ENCODE data around the gene LTBP1.
"Not testable (repeated sequence)": the region's sequence is repeated elsewhere in the genome, so short reads cannot be mapped to it uniquely, and the experiment has no call there.

LTBP1 gene

DNA sequence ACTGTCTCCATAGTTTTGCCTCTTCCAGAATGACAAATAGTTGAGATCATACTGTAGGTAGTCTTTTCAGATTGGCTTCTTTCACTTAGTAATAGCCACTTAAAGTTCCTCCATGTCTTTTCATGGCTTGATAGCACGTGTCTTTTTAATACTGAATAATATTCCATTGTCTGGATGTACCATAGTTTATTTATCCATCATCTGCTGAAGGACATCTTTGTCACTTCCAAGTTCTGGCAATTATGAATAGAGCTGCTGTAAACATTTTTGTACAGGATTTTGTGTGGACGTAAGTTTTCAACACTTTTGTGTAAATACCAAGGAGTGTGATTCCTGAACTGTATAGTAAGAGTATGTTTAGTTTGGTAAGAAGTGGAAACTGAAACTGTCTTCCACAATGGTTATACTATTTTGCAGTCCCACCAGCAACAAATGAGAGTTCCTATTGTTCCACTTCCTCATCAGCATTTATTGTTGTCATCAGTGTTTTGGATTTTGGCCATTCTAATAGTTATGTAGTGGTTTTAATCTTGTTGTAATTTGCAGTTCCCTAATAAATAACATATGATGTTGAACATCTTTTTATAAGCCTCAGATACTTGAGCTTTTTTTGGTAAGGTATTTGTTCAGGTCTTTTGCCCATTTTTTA is 18.9 kb downstream of the LTBP1 start:
- DNase-seq = no peak

DNA sequence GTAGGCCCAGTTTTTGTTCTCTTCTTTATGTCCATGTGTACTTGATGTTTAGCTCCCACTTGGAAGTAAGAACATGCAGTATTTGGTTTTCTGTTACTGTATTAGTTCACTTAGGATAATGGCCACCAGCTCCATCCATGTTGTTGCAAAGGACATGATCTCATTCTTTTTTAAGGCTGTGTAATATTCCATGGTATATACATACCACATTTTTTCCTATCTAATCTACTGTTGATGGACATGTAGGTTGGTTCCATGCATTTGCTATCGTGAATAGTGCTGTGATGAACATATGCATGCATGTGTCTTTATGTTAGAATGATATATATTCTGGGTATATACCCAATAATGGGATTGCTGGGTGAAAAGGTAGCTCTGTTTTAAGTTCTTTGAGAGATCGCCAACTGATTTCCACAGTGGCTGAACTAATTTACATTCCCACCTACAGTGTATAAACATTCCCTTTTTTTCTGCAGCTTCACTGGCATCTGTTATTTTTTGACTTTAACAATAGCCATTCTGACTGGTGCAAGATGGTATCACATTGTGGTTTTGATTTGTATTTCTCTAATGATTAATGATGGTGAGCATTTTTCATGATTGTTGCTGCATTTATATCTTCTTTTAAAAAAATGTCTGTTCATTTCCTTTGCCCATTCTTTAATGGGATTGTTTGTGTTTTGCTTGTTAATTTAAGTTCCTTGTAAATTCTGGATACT is 22.9 kb downstream of the LTBP1 start:
- no peak for DNase-seq

DNA sequence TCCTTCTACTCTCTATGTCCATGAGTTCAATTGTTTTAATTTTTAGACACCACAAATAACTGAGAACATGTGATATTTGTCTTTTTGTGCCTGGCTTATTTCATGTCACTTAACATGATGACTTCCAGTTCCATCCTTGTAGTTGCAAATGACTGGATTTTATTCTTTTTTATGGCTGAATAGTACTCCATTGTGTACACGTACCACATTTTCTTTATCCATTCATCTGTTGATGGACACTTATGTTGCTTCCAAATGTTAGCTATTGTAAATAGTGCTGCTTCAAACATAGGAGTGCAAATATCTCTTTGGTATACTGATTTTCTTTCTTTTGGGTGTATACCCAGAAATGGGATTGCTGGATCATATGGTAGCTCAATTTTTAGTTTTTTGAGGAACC is 27.0 kb downstream of the LTBP1 start:
- not testable (repeated sequence) for DNase-seq

- DNase-seq = no peak
Measured at GRCh38 chr2:32976409-32977063, 29.8 kb downstream of the LTBP1 start.

DNA sequence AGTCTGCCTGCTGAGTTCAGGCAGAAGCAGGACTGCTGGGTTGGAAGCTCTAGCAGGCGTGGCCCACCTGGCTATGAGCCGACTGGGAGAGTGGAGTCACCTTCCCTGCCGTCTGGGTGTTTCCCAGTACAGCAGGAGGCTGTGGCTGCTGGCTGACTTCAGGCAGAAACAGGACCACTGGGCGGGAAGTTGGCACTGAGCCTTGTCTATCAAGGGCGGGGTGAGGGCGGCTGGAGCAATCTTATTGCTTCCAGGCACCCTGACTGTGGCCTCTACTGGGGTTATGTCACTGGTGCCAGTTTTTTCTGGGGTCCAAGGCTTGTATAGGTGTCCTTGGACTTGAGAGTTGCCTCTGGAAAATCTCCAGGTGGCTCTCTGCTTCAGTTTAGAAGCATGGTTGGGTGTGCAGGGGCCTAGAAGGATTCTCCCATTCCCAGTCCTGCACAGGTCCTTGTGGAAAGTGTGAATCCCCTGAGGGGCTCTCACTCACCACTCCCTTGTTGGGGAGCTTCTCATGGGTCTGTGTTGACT is 30.5 kb downstream of the LTBP1 start:
- DNase-seq = no peak

DNA sequence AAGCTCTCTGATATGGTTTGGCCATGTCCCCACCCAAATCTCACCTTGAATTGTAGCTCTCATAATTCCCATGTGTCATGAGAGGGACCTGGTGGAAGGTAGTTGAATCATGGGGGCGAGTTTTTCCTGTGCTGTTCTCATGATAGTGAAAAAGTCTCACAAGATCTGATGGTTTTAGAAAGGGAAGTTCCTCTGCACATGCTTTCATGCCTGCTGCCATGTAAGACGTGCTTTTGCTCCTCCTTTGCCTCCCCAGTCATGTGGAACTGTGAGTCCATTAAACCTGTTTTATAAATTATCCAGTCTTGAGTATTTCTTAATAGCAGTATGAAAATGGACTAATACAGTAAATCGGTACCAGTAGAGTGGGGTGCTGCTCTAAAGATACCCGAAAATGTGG is 34.9 kb downstream of the LTBP1 start:
- no peak for DNase-seq

- DNase-seq = not testable (repeated sequence)
Measured at GRCh38 chr2:32983193-32983924, 36.6 kb downstream of the LTBP1 start.

GRCh38 chr2:32986480-32986879 is 39.7 kb downstream of the LTBP1 start:
- DNase-seq = no peak

DNA sequence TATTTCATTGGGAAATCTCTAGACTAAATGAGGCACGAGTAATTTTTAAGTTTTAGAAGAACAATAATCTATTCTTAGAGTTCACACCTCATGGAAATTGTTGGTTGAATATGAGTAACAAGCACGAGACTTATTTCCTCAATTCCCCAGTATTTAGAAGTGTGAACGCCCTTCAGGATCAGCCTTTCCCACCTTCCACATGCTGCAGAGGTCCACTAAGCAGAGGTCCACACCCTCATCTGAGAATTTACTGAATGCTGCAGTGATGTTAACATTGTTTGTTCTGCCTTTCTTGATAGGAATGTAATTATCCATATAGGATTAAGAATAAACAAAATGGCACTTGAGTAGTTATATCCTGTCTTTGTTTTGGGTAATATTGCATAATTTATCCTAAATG is 41.8 kb downstream of the LTBP1 start:
- DNase-seq = no peak

DNA sequence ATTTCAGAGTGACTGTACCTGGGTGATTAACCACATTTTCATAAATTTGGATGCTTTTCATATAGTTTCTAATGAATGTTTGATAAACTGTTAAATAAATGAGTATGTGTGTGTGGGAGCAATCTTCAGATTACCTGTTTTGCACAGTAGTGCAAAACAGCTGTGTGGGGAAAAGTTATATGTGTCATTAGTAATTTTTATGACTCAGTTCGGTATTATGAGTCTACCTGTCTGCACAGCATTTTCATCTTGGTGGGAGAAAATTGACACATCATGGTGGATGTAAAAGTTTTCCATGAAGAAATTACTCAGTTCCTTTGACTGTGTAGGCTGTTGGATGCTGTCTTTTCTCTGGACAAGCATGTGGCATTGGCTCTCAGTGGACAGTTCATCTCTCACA is 43.8 kb downstream of the LTBP1 start:
- no peak for DNase-seq

DNA sequence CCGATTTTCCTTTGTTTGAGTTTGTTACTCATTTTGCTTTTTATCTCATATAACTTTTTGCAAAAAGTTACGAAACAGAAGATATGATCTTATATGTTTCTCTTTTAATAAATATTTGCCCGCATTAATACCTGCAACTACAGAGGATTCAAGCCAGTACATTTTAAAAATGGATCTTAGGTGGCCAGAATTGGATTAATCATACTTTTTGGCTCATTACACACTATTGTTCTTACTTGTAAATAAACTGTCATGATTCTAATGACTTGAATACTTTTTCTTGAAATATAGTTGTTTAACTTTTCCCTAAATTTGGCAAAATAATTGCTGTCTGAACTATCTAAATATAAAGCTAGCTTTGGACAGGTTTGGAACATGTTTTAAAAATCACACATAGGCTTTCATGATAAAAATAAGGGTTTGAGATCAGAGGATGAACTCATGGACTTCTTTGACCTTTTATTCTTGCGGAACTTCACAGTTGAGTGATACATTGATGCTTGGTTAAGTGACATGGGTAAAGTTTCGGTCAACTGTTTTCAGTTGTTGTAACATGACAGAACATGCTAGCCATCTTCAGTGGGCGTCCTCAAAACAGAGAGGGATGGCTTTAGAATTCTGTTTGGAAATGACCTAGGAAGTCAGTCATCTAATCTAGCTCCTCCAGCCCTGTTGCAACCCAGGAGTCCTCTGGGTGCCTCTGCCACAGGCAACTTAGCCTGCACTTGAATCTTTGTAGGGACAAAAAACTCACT is 44.5 kb downstream of the LTBP1 start:
- no peak for DNase-seq

GRCh38 chr2:32993005-32993539 is 46.3 kb downstream of the LTBP1 start:
- no peak for DNase-seq

- DNase-seq = no peak
Measured at GRCh38 chr2:32997705-32998104, 51.0 kb downstream of the LTBP1 start.

- DNase-seq = no peak
Measured at GRCh38 chr2:33000986-33001385, 54.2 kb downstream of the LTBP1 start.

- no peak for DNase-seq
Measured at GRCh38 chr2:33001823-33002222, 55.1 kb downstream of the LTBP1 start.

DNA sequence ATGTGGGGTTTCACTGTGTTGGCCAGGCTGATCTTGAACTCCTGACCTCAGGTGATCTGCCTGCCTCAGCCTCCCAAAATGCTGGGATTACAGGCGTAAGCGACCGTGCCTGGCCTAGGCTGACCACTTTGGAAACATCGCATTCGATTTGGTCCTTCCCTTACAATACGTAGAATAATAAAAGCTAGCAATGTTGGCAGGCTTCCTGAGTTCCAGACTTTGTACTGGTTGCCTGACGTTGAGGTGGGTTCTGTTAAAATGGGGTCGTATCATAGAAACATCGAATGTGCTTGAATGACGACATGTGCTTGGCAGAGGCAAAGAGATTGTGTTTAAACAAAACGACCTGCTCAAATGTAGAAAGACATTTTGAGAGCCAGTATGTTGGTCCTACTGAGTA is 56.1 kb downstream of the LTBP1 start:
- no peak for DNase-seq

DNA sequence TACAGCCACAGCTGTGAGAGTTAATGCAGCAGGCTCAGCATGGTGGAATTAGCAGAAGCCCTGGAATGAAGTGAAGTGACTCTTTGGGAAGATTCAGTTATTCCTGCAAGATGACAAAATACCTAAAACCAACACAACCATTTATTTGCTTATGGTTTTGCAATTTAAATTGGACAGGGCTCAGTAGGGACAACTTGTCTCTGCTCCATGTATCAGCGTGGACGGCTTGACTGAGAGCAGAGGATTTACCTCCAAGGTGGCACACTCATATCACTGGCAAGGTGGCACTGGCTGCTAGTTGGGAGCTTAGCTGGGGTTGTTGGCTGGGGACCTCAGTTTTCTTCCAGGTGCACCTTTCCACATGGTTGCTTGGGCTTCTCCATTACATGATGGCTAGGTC is 58.3 kb downstream of the LTBP1 start:
- DNase-seq = no peak

DNA sequence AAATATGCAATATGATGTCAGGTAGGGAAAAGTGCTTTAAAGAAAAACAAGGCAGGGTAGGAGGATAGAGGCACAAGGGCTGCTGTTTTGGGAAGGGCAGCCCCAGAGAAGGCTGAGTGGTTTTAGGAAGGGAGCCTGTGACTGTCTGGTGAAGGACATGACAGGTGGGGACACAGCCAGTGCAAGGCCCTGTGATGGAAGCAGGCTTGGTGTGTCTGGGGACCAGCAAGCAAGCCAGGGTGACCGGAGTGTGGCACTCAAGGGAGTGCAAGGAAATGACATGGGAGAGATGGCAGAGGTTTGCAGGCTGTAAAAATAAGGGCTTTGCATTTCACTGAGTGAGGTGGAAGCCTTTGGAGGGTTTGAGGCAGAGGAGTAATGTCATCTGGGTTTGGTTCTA is 62.0 kb downstream of the LTBP1 start:
- no peak for DNase-seq

- DNase-seq = no peak
Measured at GRCh38 chr2:33009249-33009648, 62.5 kb downstream of the LTBP1 start.

DNA sequence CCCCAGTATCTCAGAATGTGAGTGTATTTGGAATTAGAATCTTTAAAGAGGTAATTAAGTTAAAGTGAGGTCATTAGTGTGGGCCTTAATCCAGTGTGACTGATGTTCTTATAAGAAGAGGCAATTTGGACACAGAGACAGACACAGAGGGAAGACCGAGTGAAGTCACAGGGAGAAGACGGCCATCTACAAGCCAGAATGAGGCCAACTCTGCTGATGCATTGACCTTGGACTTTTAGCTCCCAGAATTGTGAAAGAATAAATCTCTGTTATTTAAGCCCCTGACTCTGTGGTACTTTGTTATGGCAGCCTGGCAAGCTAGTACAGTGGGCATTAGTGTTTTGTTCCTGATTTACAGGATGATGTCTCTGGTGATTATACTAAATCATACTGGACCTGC is 64.6 kb downstream of the LTBP1 start:
- DNase-seq = no peak

DNA sequence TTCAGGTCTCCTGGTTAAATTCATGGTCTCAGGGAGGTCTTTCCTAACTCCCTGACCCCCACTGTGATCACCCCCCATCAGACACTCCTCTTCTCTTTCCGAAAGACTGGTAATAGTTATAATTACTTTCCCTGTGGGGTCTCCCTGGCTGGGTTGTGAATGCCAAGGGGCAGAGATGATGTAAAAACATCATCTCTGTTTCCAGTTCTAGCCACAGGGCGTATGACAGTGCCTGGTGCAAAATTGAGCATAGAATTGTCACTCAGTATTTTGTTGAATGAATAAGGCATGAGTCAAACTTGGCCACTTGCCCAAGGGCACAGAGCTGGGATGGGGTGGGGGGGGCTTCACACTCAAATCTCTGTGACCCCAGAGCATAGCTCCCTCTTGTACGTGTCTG is 65.2 kb downstream of the LTBP1 start:
- no peak for DNase-seq

GRCh38 chr2:33013684-33014110 is 66.9 kb downstream of the LTBP1 start:
- DNase-seq = no peak
